ENCODE results near the gene PDE4D.

PDE4D gene

GRCh38 chr5:58970766-58971165, 922.8 kb downstream of the PDE4D start:
- no peak overlapping the region for H3K4me3 ChIP-seq (ENCODE audit: low read length)
- TF ChIP-seq CTCF (conservative IDR thresholded peaks at IDR 0.05; ENCODE audit: low read length): no peak
- no peak for DNase-seq (ENCODE audit: low read depth)

GRCh38 chr5:58969795-58970194, 923.7 kb downstream of the PDE4D start:
- DNase-seq (ENCODE audit: low read depth): no peak
- no peak overlapping the region for H3K4me3 ChIP-seq (ENCODE audit: low read length)
- no peak for TF ChIP-seq CTCF (conservative IDR thresholded peaks at IDR 0.05; ENCODE audit: low read length)

GRCh38 chr5:58969253-58969652, 924.3 kb downstream of the PDE4D start:
- TF ChIP-seq CTCF (conservative IDR thresholded peaks at IDR 0.05; ENCODE audit: low read length): no peak
- no peak for DNase-seq (ENCODE audit: low read depth)
- no peak overlapping the region for H3K4me3 ChIP-seq (ENCODE audit: low read length)

GRCh38 chr5:58968350-58968749, 925.2 kb downstream of the PDE4D start:
- DNase-seq (ENCODE audit: low read depth): no peak
- H3K4me3 ChIP-seq (ENCODE audit: low read length): no peak overlapping the region
- no peak for TF ChIP-seq CTCF (conservative IDR thresholded peaks at IDR 0.05; ENCODE audit: low read length)

- H3K4me3 ChIP-seq (ENCODE audit: low read length): no peak overlapping the region
- no peak for DNase-seq (ENCODE audit: low read depth)
- TF ChIP-seq CTCF (conservative IDR thresholded peaks at IDR 0.05; ENCODE audit: low read length): no peak
Measured at GRCh38 chr5:58967597-58968281, 925.8 kb downstream of the PDE4D start.

- no peak for DNase-seq (ENCODE audit: low read depth)
- no peak for TF ChIP-seq CTCF (conservative IDR thresholded peaks at IDR 0.05; ENCODE audit: low read length)
- H3K4me3 ChIP-seq (ENCODE audit: low read length): no peak overlapping the region
Measured at GRCh38 chr5:58965677-58966414, 927.7 kb downstream of the PDE4D start.

GRCh38 chr5:58963821-58964220, 929.7 kb downstream of the PDE4D start:
- no peak overlapping the region for H3K4me3 ChIP-seq (ENCODE audit: low read length)
- DNase-seq (ENCODE audit: low read depth): no peak
- no peak for TF ChIP-seq CTCF (conservative IDR thresholded peaks at IDR 0.05; ENCODE audit: low read length)

All from AG10803 (cell line).